HEK293 (cell line): ENCODE results near the gene TMEM35A.

Experiments
- CTCF ChIA-PET: fragments of 350-600 bp; formaldehyde crosslinking; extraction: SDS; loops from one replicate; lab custom pipeline; 2021; ENCODE audit warnings: antibody characterized with exemption; lab: Yijun Ruan, JAX
- POLR2A ChIA-PET: fragments of 300-600 bp; formaldehyde crosslinking; extraction: SDS; loops from one replicate; lab custom pipeline; 2020; ENCODE audit warnings: antibody characterized with exemption, inconsistent platforms; lab: Yijun Ruan, JAX
- H3K27ac ChIP-seq: fragments of 200-500 bp; sonication (Bioruptor generic); 2 replicates; pipeline ENCODE4 v1.5.1; 2014; ENCODE audit warnings: low read depth, low read length, control low read depth, inconsistent platforms; ENCODE audit errors: extremely low read depth
- H3K36me3 ChIP-seq, 2 experiments: fragments of 200-500 bp in 1 of 2; sonication (Bioruptor generic) in 1 of 2; 1 replicate in 1 of 2; 2 replicates in 1 of 2; pipeline ENCODE4 v1.5.1; 2014 to 2017; ENCODE audit warnings: inconsistent platforms in 2 of 2, low read length in 2 of 2; ENCODE audit not compliant: control insufficient read depth in 2 of 2, insufficient read depth in 1 of 2
- H3K4me1 ChIP-seq: fragments of 200-500 bp; sonication (Bioruptor generic); 2 replicates; pipeline ENCODE4 v1.5.1; 2014; ENCODE audit warnings: mild to moderate bottlenecking, low read length, inconsistent platforms; ENCODE audit not compliant: control insufficient read depth, insufficient read depth
- H3K4me3 ChIP-seq: 2 replicates; pipeline ENCODE4 v1.5.1; 2011; ENCODE audit warnings: low read depth, mild to moderate bottlenecking, control low read depth, low read length, moderate library complexity
- H3K9me3 ChIP-seq: fragments of 200-500 bp; sonication (Bioruptor generic); 2 replicates; pipeline ENCODE4 v1.5.1; 2014; ENCODE audit warnings: low read depth, low read length, inconsistent platforms; ENCODE audit not compliant: control insufficient read depth, insufficient read depth
- GLI2 ChIP-seq: fragments of 450-650 bp; formaldehyde crosslinking; IDR thresholded peaks from 2 replicates; pipeline ENCODE4; 2017; ENCODE audit warnings: missing biosample characterization, missing genetic modification characterization, low read depth, borderline replicate concordance
- KLF7 ChIP-seq: fragments of 450-650 bp; formaldehyde crosslinking; IDR thresholded peaks from 2 replicates; pipeline ENCODE4 v1.5.1; 2016; ENCODE audit warnings: missing biosample characterization, missing genetic modification characterization, borderline replicate concordance
- REPIN1 ChIP-seq: fragments of 450-650 bp; formaldehyde crosslinking; IDR thresholded peaks from 2 replicates; pipeline ENCODE4 v1.5.1; 2017; ENCODE audit warnings: missing biosample characterization, missing genetic modification characterization, low read depth
- YY2 ChIP-seq: fragments of 450-650 bp; formaldehyde crosslinking; IDR thresholded peaks from 2 replicates; pipeline ENCODE4 v1.5.1; 2016; ENCODE audit warnings: missing biosample characterization, missing genetic modification characterization
- ZBTB17 ChIP-seq: fragments of 450-650 bp; formaldehyde crosslinking; IDR thresholded peaks from 2 replicates; pipeline ENCODE4 v1.5.1; 2016; ENCODE audit warnings: missing biosample characterization, missing genetic modification characterization
- ZEB2 ChIP-seq: fragments of 450-650 bp; formaldehyde crosslinking; IDR thresholded peaks from 2 replicates; pipeline ENCODE4 v1.5.1; 2016; ENCODE audit warnings: missing biosample characterization, missing genetic modification characterization
- ZFP69B ChIP-seq: fragments of 450-650 bp; formaldehyde crosslinking; IDR thresholded peaks from 2 replicates; pipeline ENCODE4 v1.5.1; 2016; ENCODE audit warnings: missing biosample characterization, missing genetic modification characterization
- ZNF121 ChIP-seq: fragments of 450-650 bp; formaldehyde crosslinking; IDR thresholded peaks from 2 replicates; pipeline ENCODE4 v1.5.1; 2016; ENCODE audit warnings: missing biosample characterization, missing genetic modification characterization
- ZNF214 ChIP-seq: fragments of 450-650 bp; formaldehyde crosslinking; IDR thresholded peaks from 2 replicates; pipeline ENCODE4 v1.5.1; 2017; ENCODE audit warnings: missing biosample characterization, mild to moderate bottlenecking, missing genetic modification characterization, borderline replicate concordance
- ZNF24 ChIP-seq: fragments of 450-650 bp; formaldehyde crosslinking; IDR thresholded peaks from 2 replicates; pipeline ENCODE4 v1.5.1; 2016; ENCODE audit warnings: missing biosample characterization, missing genetic modification characterization
- ZNF266 ChIP-seq: fragments of 450-650 bp; formaldehyde crosslinking; IDR thresholded peaks from 2 replicates; pipeline ENCODE4 v1.5.1; 2016; ENCODE audit warnings: missing biosample characterization, missing genetic modification characterization, low read depth
- ZNF302 ChIP-seq: fragments of 450-650 bp; formaldehyde crosslinking; IDR thresholded peaks from 2 replicates; pipeline ENCODE4 v1.5.1; 2016; ENCODE audit warnings: missing biosample characterization, missing genetic modification characterization, low read depth
- ZNF416 ChIP-seq: fragments of 450-650 bp; formaldehyde crosslinking; IDR thresholded peaks from 2 replicates; pipeline ENCODE4 v1.5.1; 2016; ENCODE audit warnings: missing biosample characterization, missing genetic modification characterization
- ZNF658 ChIP-seq: fragments of 450-650 bp; formaldehyde crosslinking; IDR thresholded peaks from 2 replicates; pipeline ENCODE4; 2016; ENCODE audit warnings: missing biosample characterization, missing genetic modification characterization
- ZNF791 ChIP-seq: fragments of 450-650 bp; formaldehyde crosslinking; IDR thresholded peaks from 2 replicates; pipeline ENCODE4 v1.5.1; 2016; ENCODE audit warnings: missing biosample characterization, missing genetic modification characterization
- ZSCAN18 ChIP-seq: fragments of 450-650 bp; formaldehyde crosslinking; IDR thresholded peaks from 2 replicates; pipeline ENCODE4 v1.5.1; 2016; ENCODE audit warnings: missing biosample characterization, missing genetic modification characterization
- TF ChIP-seq, protein P1 (sequence below): fragments of 450-650 bp; formaldehyde crosslinking; IDR thresholded peaks from 2 replicates; pipeline ENCODE4 v1.5.1; 2016; ENCODE audit warnings: missing biosample characterization, missing genetic modification characterization
- TF ChIP-seq, protein P2 (sequence below): fragments of 450-650 bp; formaldehyde crosslinking; IDR thresholded peaks from 2 replicates; pipeline ENCODE4 v1.5.1; 2016; ENCODE audit warnings: missing biosample characterization, missing genetic modification characterization
- TF ChIP-seq, protein P3 (sequence below): fragments of 450-650 bp; formaldehyde crosslinking; IDR thresholded peaks from 2 replicates; pipeline ENCODE4 v1.5.1; 2016; ENCODE audit warnings: missing biosample characterization, missing genetic modification characterization
- TF ChIP-seq, protein P4 (sequence below): fragments of 450-650 bp; formaldehyde crosslinking; IDR thresholded peaks from 2 replicates; pipeline ENCODE4 v1.5.1; 2017; ENCODE audit warnings: missing biosample characterization, missing genetic modification characterization

Gene TMEM35A

GRCh38 chrX:101079736-101080270, 1.1 kb downstream of the TMEM35A start:
- Histone ChIP-seq H3K36me3 (no peaks in the 10 kb centered on the region), H3K4me3 (no peak overlapping the region), H3K4me1 (peaks cover 2% of the 10 kb centered on the region; the same call in 1 of the 2 replicates), H3K27ac (no peak overlapping the region), H3K9me3 (no peaks in the 10 kb centered on the region)
- TF ChIP-seq ZNF658 (tag by site-specific recombination) (no peak), KLF7 (tag by site-specific recombination) (no peak), YY2 (no peak), ZNF121 (no peak), ZBTB17 (tag by site-specific recombination) (no peak), REPIN1 (tag by site-specific recombination) (no peak), ZSCAN18 (tag by site-specific recombination) (no peak), ZNF214 (tag by site-specific recombination) (no peak), ZEB2 (no peak), ZFP69B (no peak), ZNF302 (no peak)
- TF ChIP-seq, protein P1, sequence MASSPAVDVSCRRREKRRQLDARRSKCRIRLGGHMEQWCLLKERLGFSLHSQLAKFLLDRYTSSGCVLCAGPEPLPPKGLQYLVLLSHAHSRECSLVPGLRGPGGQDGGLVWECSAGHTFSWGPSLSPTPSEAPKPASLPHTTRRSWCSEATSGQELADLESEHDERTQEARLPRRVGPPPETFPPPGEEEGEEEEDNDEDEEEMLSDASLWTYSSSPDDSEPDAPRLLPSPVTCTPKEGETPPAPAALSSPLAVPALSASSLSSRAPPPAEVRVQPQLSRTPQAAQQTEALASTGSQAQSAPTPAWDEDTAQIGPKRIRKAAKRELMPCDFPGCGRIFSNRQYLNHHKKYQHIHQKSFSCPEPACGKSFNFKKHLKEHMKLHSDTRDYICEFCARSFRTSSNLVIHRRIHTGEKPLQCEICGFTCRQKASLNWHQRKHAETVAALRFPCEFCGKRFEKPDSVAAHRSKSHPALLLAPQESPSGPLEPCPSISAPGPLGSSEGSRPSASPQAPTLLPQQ, result no peak
- ChIA-PET POLR2A (interaction anchor here (1.2 kb wide), 1 partner anchor 18 kb away, joined by 4 read pairs; the partner anchor contains the start of gene CENPI), CTCF (interaction anchor here (0.7 kb wide), 1 partner anchor 154 kb away, joined by 3 read pairs; no protein-coding TSS in a partner anchor)

GRCh38 chrX:101080326-101081124, 1.8 kb downstream of the TMEM35A start:
- Histone ChIP-seq H3K27ac (no peak overlapping the region), H3K4me3 (no peak overlapping the region), H3K9me3 (no peaks in the 10 kb centered on the region), H3K4me1 (peaks cover 2% of the 10 kb centered on the region; the same call in 1 of the 2 replicates), H3K36me3 (no peaks in the 10 kb centered on the region)
- TF ChIP-seq, protein P2, sequence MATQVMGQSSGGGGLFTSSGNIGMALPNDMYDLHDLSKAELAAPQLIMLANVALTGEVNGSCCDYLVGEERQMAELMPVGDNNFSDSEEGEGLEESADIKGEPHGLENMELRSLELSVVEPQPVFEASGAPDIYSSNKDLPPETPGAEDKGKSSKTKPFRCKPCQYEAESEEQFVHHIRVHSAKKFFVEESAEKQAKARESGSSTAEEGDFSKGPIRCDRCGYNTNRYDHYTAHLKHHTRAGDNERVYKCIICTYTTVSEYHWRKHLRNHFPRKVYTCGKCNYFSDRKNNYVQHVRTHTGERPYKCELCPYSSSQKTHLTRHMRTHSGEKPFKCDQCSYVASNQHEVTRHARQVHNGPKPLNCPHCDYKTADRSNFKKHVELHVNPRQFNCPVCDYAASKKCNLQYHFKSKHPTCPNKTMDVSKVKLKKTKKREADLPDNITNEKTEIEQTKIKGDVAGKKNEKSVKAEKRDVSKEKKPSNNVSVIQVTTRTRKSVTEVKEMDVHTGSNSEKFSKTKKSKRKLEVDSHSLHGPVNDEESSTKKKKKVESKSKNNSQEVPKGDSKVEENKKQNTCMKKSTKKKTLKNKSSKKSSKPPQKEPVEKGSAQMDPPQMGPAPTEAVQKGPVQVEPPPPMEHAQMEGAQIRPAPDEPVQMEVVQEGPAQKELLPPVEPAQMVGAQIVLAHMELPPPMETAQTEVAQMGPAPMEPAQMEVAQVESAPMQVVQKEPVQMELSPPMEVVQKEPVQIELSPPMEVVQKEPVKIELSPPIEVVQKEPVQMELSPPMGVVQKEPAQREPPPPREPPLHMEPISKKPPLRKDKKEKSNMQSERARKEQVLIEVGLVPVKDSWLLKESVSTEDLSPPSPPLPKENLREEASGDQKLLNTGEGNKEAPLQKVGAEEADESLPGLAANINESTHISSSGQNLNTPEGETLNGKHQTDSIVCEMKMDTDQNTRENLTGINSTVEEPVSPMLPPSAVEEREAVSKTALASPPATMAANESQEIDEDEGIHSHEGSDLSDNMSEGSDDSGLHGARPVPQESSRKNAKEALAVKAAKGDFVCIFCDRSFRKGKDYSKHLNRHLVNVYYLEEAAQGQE (tag by site-specific recombination), result no peak
- TF ChIP-seq GLI2 (no peak), ZNF266 (tag by site-specific recombination) (no peak), ZNF791 (no peak), ZNF24 (tag by site-specific recombination) (no peak), ZNF416 (tag by site-specific recombination) (no peak)
- TF ChIP-seq, protein P3, sequence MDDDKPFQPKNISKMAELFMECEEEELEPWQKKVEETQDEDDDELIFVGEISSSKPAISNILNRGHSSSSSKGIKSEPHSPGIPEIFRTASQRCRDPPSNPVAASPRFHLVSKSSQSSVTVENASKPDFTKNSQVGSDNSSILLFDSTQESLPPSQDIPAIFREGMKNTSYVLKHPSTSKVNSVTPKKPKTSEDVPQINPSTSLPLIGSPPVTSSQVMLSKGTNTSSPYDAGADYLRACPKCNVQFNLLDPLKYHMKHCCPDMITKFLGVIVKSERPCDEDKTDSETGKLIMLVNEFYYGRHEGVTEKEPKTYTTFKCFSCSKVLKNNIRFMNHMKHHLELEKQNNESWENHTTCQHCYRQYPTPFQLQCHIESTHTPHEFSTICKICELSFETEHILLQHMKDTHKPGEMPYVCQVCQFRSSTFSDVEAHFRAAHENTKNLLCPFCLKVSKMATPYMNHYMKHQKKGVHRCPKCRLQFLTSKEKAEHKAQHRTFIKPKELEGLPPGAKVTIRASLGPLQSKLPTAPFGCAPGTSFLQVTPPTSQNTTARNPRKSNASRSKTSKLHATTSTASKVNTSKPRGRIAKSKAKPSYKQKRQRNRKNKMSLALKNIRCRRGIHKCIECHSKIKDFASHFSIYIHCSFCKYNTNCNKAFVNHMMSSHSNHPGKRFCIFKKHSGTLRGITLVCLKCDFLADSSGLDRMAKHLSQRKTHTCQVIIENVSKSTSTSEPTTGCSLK (tag by site-specific recombination), result no peak
- TF ChIP-seq, protein P4, sequence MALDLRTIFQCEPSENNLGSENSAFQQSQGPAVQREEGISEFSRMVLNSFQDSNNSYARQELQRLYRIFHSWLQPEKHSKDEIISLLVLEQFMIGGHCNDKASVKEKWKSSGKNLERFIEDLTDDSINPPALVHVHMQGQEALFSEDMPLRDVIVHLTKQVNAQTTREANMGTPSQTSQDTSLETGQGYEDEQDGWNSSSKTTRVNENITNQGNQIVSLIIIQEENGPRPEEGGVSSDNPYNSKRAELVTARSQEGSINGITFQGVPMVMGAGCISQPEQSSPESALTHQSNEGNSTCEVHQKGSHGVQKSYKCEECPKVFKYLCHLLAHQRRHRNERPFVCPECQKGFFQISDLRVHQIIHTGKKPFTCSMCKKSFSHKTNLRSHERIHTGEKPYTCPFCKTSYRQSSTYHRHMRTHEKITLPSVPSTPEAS (tag by site-specific recombination), result no peak
- CTCF ChIA-PET, result interaction anchor here (0.7 kb wide), 1 partner anchor 155 kb away, joined by 3 read pairs; no protein-coding TSS in a partner anchor
- POLR2A ChIA-PET, result interaction anchor here (1.2 kb wide), 1 partner anchor 18 kb away, joined by 4 read pairs; the partner anchor contains the start of gene CENPI
